Skeletal muscle cell (primary cell): ENCODE measurements around the gene SKAP1.
"Not testable (repeated sequence)": the region's sequence is repeated elsewhere in the genome, so short reads cannot be mapped to it uniquely, and the experiment has no call there.

Experiments
- DNase-seq: peaks from one replicate; pipeline ENCODE4 v3.0.0-alpha.2; 2010; ENCODE audit warnings: low read depth
- H3K4me3 ChIP-seq: 2 replicates; pipeline ENCODE4 v1.5.1; 2011; ENCODE audit warnings: low read depth, mild to moderate bottlenecking, control low read depth, low read length, moderate library complexity

SKAP1 gene

GRCh38 chr17:48262982-48263730 lies 166.9 kb downstream of the SKAP1 start:
- no peak for DNase-seq
- H3K4me3 ChIP-seq: no peak overlapping the region

- no peak for DNase-seq
Observed at GRCh38 chr17:48261297-48261880, 168.6 kb downstream of the SKAP1 start.

GRCh38 chr17:48259694-48260291 lies 170.2 kb downstream of the SKAP1 start:
- no peak overlapping the region for H3K4me3 ChIP-seq
- DNase-seq: no peak

More at GRCh38 chr17:48261297-48261880, 168.6 kb downstream of the SKAP1 start:
- H3K4me3 ChIP-seq: no peak overlapping the region

- H3K4me3 ChIP-seq: no peak overlapping the region
- no peak for DNase-seq
Observed at GRCh38 chr17:48258331-48258730, 171.7 kb downstream of the SKAP1 start.

- no peak for DNase-seq
- H3K4me3 ChIP-seq: no peak overlapping the region
Observed at GRCh38 chr17:48255759-48256158, 174.3 kb downstream of the SKAP1 start.

- H3K4me3 ChIP-seq: no peak overlapping the region
- no peak for DNase-seq
Observed at GRCh38 chr17:48254896-48255295, 175.1 kb downstream of the SKAP1 start.

GRCh38 chr17:48253975-48254374 lies 176.0 kb downstream of the SKAP1 start:
- DNase-seq: no peak
- no peak overlapping the region for H3K4me3 ChIP-seq

GRCh38 chr17:48251950-48252349 lies 178.1 kb downstream of the SKAP1 start:
- DNase-seq: no peak
- no peak overlapping the region for H3K4me3 ChIP-seq

- no peak for DNase-seq
- no peak overlapping the region for H3K4me3 ChIP-seq
Observed at GRCh38 chr17:48250949-48251348, 179.1 kb downstream of the SKAP1 start.

GRCh38 chr17:48250059-48250458 lies 180.0 kb downstream of the SKAP1 start:
- not testable (repeated sequence) for DNase-seq, H3K4me3 ChIP-seq

GRCh38 chr17:48247603-48248002 lies 182.4 kb downstream of the SKAP1 start:
- no peak for DNase-seq
- H3K4me3 ChIP-seq: no peak overlapping the region

- no peak for DNase-seq
- H3K4me3 ChIP-seq: no peak overlapping the region
Observed at GRCh38 chr17:48247038-48247437, 183.0 kb downstream of the SKAP1 start.

GRCh38 chr17:48246612-48247011 lies 183.4 kb downstream of the SKAP1 start:
- DNase-seq: no peak
- no peak overlapping the region for H3K4me3 ChIP-seq

- DNase-seq, H3K4me3 ChIP-seq: not testable (repeated sequence)
Observed at GRCh38 chr17:48245465-48246033, 184.5 kb downstream of the SKAP1 start.

GRCh38 chr17:48244814-48245213 lies 185.2 kb downstream of the SKAP1 start:
- no peak overlapping the region for H3K4me3 ChIP-seq
- no peak for DNase-seq

GRCh38 chr17:48244121-48244711 lies 185.8 kb downstream of the SKAP1 start:
- DNase-seq: no peak

GRCh38 chr17:48241770-48242497 lies 188.1 kb downstream of the SKAP1 start:
- no peak overlapping the region for H3K4me3 ChIP-seq
- DNase-seq: no peak

More at GRCh38 chr17:48244121-48244711, 185.8 kb downstream of the SKAP1 start:
- H3K4me3 ChIP-seq: no peak overlapping the region

GRCh38 chr17:48241131-48241591 lies 188.9 kb downstream of the SKAP1 start:
- DNase-seq: no peak
- no peak overlapping the region for H3K4me3 ChIP-seq

GRCh38 chr17:48240562-48241130 lies 189.4 kb downstream of the SKAP1 start:
- no peak for DNase-seq

More at GRCh38 chr17:48240562-48241130, 189.4 kb downstream of the SKAP1 start:
- H3K4me3 ChIP-seq: no peak overlapping the region
